GM19239 (cell line): Measurements from ENCODE around the gene HOXC12.

Experiments
- DNase-seq: peaks from one replicate; pipeline ENCODE4 v3.0.0; 2011; ENCODE audit warnings: low spot score; ENCODE audit not compliant: insufficient read length
- FAIRE-seq: peaks from 2 replicates; lab custom pipeline; 2011; peaks lifted over from hg19 to GRCh38; lab: Jason Lieb, UNC

Gene HOXC12

GRCh38 chr12:53953831-53954693 is 641 bp upstream of the HOXC12 start:
- DNase-seq: no peak
- FAIRE-seq: no peak

- FAIRE-seq (no peak), DNase-seq (no peak)
Observed at GRCh38 chr12:53955036-53955775, 503 bp downstream of the HOXC12 start.

GRCh38 chr12:53955776-53956250 is 1.1 kb downstream of the HOXC12 start:
- DNase-seq: no peak
- FAIRE-seq: no peak

GRCh38 chr12:53956251-53956887 is 1.7 kb downstream of the HOXC12 start:
- no peak for DNase-seq
- FAIRE-seq: no peak

- DNase-seq (no peak), FAIRE-seq (no peak)
Observed at GRCh38 chr12:53956914-53957536, 2.3 kb downstream of the HOXC12 start.

GRCh38 chr12:53958128-53958527 is 3.4 kb downstream of the HOXC12 start:
- no peak for DNase-seq
- FAIRE-seq: no peak

- no peak for FAIRE-seq
- no peak for DNase-seq
Observed at GRCh38 chr12:53959314-53959713, 4.6 kb downstream of the HOXC12 start.

- no peak for DNase-seq
- FAIRE-seq: no peak
Observed at GRCh38 chr12:53960187-53961024, 5.7 kb downstream of the HOXC12 start.

GRCh38 chr12:53961025-53961761 is 6.5 kb downstream of the HOXC12 start:
- no peak for FAIRE-seq
- no peak for DNase-seq

GRCh38 chr12:53963005-53963404 is 8.3 kb downstream of the HOXC12 start:
- DNase-seq (no peak), FAIRE-seq (no peak)

GRCh38 chr12:53963434-53964314 is 9.0 kb downstream of the HOXC12 start:
- no peak for FAIRE-seq

GRCh38 chr12:53964315-53964713 is 9.6 kb downstream of the HOXC12 start:
- DNase-seq (no peak), FAIRE-seq (no peak)

More at GRCh38 chr12:53963434-53964314, 9.0 kb downstream of the HOXC12 start:
- DNase-seq: no peak

GRCh38 chr12:53965281-53966084 is 10.8 kb downstream of the HOXC12 start:
- FAIRE-seq (no peak), DNase-seq (no peak)

GRCh38 chr12:53966085-53966384 is 11.3 kb downstream of the HOXC12 start:
- FAIRE-seq: no peak
- DNase-seq: no peak

GRCh38 chr12:53966385-53967133 is 11.9 kb downstream of the HOXC12 start:
- no peak for DNase-seq
- FAIRE-seq: no peak

GRCh38 chr12:53967421-53967925 is 12.8 kb downstream of the HOXC12 start:
- FAIRE-seq (no peak), DNase-seq (no peak)
